22Rv1 (cell line): Measurements from ENCODE around the gene IL6.
"Not testable (repeated sequence)": the region's sequence is repeated elsewhere in the genome, so short reads cannot be mapped to it uniquely, and the experiment has no call there.

Experiments
- H3K27ac ChIP-seq: fragments of 450-650 bp; 2 replicates; pipeline ENCODE4 v1.5.1; 2017
- ZFX ChIP-seq: fragments of 450-650 bp; IDR thresholded peaks from 2 replicates; pipeline ENCODE4 v1.6.1; 2017; ENCODE audit warnings: antibody characterized with exemption, borderline replicate concordance
- TF ChIP-seq, protein P1 (sequence below): fragments of 450-650 bp; IDR thresholded peaks from 2 replicates; pipeline ENCODE4 v1.5.1; 2017; ENCODE audit warnings: mild to moderate bottlenecking

IL6 gene

DNA sequence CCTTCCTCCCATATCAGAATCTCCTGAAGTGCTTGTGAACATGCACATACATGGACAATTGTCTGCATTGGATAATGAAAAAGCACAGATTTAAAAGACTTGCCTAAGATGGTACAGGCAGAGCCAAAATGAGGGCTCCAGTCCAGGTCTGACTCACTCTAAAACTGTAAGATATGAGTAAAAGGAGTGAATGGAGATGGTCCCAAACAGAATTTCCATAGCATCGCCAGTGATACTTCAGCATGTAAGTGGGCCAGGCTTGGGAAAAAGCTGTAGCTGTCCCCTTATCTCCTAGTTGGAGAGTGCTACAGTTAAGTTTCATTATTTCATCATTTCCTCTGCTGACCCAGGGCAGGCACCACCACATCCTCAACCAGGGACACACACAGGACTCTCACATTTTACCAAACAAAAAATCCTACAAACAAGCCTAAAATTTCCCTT is 26.4 kb upstream of the IL6 start:
- no peak overlapping the region for H3K27ac ChIP-seq
- no peak for TF ChIP-seq ZFX
- TF ChIP-seq, protein P1, sequence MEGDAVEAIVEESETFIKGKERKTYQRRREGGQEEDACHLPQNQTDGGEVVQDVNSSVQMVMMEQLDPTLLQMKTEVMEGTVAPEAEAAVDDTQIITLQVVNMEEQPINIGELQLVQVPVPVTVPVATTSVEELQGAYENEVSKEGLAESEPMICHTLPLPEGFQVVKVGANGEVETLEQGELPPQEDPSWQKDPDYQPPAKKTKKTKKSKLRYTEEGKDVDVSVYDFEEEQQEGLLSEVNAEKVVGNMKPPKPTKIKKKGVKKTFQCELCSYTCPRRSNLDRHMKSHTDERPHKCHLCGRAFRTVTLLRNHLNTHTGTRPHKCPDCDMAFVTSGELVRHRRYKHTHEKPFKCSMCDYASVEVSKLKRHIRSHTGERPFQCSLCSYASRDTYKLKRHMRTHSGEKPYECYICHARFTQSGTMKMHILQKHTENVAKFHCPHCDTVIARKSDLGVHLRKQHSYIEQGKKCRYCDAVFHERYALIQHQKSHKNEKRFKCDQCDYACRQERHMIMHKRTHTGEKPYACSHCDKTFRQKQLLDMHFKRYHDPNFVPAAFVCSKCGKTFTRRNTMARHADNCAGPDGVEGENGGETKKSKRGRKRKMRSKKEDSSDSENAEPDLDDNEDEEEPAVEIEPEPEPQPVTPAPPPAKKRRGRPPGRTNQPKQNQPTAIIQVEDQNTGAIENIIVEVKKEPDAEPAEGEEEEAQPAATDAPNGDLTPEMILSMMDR = no peak

DNA sequence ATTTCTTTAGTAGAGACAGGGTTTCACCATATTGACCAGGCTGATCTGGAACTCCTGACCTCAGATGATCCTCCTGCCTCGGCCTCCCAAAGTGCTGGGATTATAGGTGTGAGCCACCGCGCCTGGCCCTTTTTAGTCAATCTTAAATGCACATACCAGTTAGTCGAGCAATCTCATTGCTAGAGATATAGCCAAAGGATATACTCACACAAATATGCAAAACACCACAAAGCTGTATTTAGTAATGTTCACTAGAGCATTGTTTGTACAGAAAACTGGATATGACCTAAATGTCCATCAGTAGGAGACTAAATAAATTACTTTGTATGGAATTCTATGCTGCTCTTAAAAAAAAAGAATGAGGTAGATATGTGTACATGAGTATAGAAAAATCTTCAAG is 24.5 kb upstream of the IL6 start:
- H3K27ac ChIP-seq = no peak overlapping the region
- TF ChIP-seq, protein P1 = no peak
- TF ChIP-seq ZFX = no peak

DNA sequence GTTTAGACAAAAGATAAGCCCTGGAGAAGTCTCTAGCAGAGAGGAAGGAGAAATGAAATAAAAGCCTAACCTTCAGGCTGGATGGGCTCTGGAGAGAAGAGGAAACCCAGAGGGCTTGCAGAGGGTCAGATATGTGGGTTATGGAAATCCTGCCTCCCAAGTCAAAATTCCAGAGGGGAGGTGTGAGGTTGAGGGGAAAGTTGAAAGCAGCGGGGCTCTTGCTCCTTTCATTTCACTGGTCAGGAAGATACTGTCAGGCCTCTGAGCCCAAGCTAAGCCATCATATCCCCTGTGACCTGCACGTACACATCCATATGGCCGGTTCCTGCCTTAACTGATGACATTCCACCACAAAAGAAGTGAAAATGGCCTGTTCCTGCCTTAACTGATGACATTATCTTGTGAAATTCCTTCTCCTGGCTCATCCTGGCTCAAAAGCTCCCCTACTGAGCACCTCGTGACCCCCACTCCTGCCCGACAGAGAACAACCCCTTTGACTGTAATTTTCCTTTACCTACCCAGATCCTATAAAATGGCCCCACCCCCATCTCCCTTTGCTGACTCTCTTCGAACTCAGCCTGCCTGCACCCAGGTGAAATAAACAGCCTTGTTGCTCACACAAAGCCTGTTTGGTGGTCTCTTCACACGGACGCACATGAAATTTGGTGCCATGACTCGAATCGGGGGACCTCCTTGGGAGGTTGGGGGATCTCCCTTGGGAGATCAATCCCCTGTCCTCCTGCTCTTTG is 23.7 kb upstream of the IL6 start:
- not testable (repeated sequence) for H3K27ac ChIP-seq

DNA sequence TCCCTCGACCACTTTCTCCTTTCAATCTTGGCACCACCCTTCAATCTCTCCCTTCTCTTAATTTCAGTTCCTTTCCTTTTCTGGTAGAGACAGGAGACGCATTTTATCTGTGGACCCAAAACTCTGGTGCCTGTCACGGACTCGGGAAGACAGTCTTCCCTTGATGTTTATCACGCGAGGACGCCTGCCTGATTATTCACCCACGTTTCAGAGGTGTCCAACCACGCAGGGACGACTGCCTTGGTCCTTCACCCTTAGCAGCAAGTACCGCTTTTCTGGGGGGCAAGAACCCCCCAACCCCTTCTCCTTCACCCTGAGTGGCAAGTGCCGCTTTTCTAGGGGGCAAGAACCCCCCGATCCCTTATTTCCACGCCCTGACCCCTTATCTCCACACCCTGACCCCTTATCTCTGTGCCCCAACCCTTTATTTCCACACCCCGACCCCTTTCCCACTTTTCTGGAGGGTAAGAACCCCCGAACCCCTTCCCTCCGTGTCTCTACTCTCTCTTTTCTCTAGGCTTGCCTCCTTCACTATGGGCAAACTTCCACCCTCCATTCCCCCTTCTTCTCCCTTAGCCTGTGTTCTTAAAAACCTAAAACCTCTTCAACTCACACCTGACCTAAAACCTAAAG is 22.9 kb upstream of the IL6 start:
- H3K27ac ChIP-seq = not testable (repeated sequence)

- not testable (repeated sequence) for H3K27ac ChIP-seq
These were observed 22.3 kb upstream of the IL6 start for GRCh38 chr7:22704722-22705121.

DNA sequence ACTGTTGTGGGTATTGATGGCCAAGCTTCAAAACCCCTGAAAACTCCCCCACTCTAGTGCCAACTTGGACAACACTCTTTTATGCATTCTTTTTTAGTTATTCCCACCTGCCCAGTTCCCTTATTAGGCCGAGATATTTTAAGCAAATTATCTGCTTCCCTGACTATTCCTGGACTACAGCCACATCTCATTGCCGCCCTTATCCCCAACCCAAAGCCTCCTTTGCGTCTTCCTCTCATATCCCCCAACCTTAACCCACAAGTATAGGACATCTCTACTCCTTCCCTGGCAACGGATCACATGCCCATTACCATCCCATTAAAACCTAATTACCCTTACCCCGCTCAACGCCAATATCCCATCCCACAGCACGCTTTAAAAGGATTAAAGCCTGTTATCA is 21.1 kb upstream of the IL6 start:
- H3K27ac ChIP-seq = not testable (repeated sequence)

- not testable (repeated sequence) for H3K27ac ChIP-seq
These were observed 19.8 kb upstream of the IL6 start for GRCh38 chr7:22707026-22707691.

DNA sequence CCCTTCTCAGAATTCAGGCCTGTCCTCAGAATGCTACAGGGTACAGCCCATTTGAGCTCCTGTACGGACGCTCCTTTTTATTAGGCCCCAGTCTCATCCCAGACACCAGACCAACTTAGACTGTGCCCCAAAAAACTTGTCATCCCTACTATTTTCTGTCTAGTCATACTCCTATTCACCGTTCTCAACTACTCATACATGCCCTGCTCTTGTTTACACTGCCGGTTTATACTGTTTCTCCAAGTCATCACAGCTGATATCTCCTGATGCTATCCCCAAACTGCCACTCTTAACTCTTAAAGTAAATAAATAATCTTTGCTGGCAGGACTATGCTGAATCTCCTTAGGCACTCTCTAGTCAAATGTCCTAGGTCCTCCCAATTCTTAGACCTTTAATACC is 18.8 kb upstream of the IL6 start:
- H3K27ac ChIP-seq = not testable (repeated sequence)

- H3K27ac ChIP-seq = not testable (repeated sequence)
These were observed 18.3 kb upstream of the IL6 start for GRCh38 chr7:22708677-22709061.

- H3K27ac ChIP-seq = not testable (repeated sequence)
These were observed 17.8 kb upstream of the IL6 start for GRCh38 chr7:22709062-22709829.

DNA sequence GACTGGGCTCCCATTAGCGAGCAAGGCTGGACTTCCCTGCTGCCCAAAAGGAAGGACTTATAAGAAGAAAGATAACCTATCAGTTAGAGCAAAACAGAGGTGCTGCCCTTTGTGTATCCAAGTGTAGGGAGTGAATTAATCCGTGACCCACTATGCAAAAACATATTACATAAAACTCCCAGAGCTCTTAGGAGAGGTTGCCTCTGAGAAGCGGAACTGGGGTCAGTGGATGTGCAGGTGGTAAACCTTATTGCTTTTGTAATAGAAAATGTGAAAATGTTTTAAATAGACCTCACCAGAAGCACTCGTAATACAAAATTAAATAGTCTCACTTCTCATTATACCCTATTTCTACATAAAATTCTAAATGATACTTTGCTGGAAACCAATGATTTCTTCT is 17.1 kb upstream of the IL6 start:
- TF ChIP-seq, protein P1 = no peak
- TF ChIP-seq ZFX = no peak
- H3K27ac ChIP-seq = no peak overlapping the region
